NK-92 (cell line): ENCODE data around the gene TUBGCP5.

Source experiments
- DNase-seq: peaks from one replicate; lab custom pipeline; 2025; ENCODE audit not compliant: unreplicated experiment; lab: John Stamatoyannopoulos, UW

The TUBGCP5 gene

DNA sequence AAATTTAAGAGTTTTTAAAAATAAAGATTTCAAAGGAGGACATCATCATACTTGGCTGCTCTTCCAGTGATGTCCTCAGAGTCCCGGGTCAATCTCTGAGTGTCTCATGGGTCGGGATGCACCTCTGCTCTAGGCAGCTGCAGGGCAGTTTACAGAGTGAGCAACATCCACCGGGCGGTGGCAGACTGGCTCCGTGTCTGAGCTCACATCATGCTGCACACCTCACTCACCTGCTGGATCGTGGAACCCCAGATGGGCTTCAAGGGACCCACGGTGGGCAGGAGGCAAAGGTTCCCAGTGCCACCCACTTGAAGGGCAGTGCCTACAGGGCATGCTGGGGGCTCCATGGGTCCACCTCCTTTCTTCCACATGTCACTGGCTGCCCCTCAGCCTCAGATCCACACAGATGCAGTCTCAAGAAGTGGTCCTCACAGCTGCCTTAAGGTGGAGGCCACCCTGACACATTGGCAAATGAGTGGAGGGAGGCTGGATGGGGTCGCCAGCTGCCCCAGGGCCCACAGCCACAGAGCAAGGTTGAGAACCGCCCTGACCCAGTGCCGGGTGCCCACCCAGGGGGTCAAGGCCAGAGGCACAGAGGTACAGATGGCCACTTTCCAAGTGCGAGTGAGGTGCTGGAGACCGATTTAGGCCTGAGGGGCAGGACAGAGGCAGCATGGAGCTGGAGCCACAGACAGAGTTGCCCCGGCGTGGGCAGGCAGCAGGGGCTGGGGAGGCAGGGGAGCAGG lies 84.4 kb downstream of the TUBGCP5 start:
- DNase-seq = no peak

DNA sequence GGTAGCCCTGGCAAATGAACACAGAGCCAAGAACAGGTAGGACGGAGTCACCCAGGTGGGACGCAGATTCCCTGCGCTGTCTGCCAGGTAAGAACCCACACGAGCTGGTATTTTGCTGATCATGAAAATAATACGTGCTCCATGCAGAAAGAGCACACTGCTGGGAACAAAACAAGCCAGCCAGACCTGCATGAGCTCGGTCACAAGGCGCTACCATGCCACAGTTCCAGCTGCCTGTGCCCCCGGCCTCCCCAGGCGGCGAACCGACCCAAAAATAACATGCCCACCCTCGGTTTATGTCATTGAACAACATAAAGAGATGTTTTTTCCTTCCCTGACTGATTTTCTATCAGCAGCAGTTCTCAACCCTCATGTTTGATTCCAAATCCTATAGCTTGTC lies 85.0 kb downstream of the TUBGCP5 start:
- no peak for DNase-seq

GRCh38 chr15:22952796-22953579 lies 86.4 kb downstream of the TUBGCP5 start:
- no peak for DNase-seq

GRCh38 chr15:22951381-22952280 lies 87.7 kb downstream of the TUBGCP5 start:
- no peak for DNase-seq

GRCh38 chr15:22951031-22951380 lies 88.4 kb downstream of the TUBGCP5 start:
- no peak for DNase-seq

- no peak for DNase-seq
Observed at GRCh38 chr15:22950256-22950990, 88.9 kb downstream of the TUBGCP5 start.
